OCI-LY1 (cell line): Measurements from ENCODE around the gene CCDC102A.
"Not testable (repeated sequence)": the region's sequence is repeated elsewhere in the genome, so short reads cannot be mapped to it uniquely, and the experiment has no call there.

Experiments
- H2AFZ ChIP-seq: fragments of 200-600 bp; sonication (generic), shearing (Covaris generic); 2 replicates; pipeline ENCODE4 v1.6.0; 2014; ENCODE audit warnings: antibody characterized with exemption, mild to moderate bottlenecking, low read length
- H3F3A ChIP-seq: fragments of 200-600 bp; sonication (generic), shearing (Covaris generic); 2 replicates; pipeline ENCODE4 v1.6.0; 2014; ENCODE audit warnings: mild to moderate bottlenecking, antibody characterized with exemption, low read length, moderate library complexity; ENCODE audit not compliant: insufficient read depth
- H3K27ac ChIP-seq: fragments of 200-600 bp; sonication (generic); 2 replicates; pipeline ENCODE4 v1.5.1; 2014; ENCODE audit warnings: low read length, mixed run types, mild to moderate bottlenecking, low read depth; ENCODE audit not compliant: poor library complexity, severe bottlenecking
- H3K27me3 ChIP-seq: fragments of 200-600 bp; sonication (generic); 2 replicates; pipeline ENCODE4 v1.6.0; 2014; ENCODE audit warnings: antibody characterized with exemption, mild to moderate bottlenecking, low read length, moderate library complexity; ENCODE audit not compliant: insufficient read depth
- H3K36me3 ChIP-seq: fragments of 200-600 bp; sonication (generic); 2 replicates; pipeline ENCODE4 v1.6.1; 2014; ENCODE audit warnings: mild to moderate bottlenecking, antibody characterized with exemption, low read length, moderate library complexity, mixed read lengths; ENCODE audit not compliant: insufficient read depth
- H3K4me1 ChIP-seq: fragments of 200-600 bp; sonication (generic); 2 replicates; pipeline ENCODE4 v1.5.1; 2014; ENCODE audit warnings: mild to moderate bottlenecking, low read length, moderate library complexity; ENCODE audit not compliant: insufficient read depth, severe bottlenecking
- H3K4me2 ChIP-seq: fragments of 200-600 bp; sonication (generic), shearing (Covaris generic); 2 replicates; pipeline ENCODE4 v1.6.1; 2014; ENCODE audit warnings: low read length
- H3K4me3 ChIP-seq: fragments of 200-600 bp; sonication (generic); 2 replicates; pipeline ENCODE4 v1.5.1; 2014; ENCODE audit warnings: low read length, low read depth, mild to moderate bottlenecking, mixed read lengths; ENCODE audit not compliant: poor library complexity, severe bottlenecking
- H3K79me2 ChIP-seq: fragments of 200-600 bp; shearing (Covaris generic); 2 replicates; pipeline ENCODE4 v1.6.1; 2016; ENCODE audit warnings: mixed run types, low read length, mixed read lengths; ENCODE audit not compliant: insufficient read depth
- H3K9ac ChIP-seq: fragments of 200-600 bp; sonication (generic), shearing (Covaris generic); 2 replicates; pipeline ENCODE4 v1.6.1; 2014; ENCODE audit warnings: mild to moderate bottlenecking, low read length, mixed read lengths
- H3K9me2 ChIP-seq: fragments of 200-600 bp; sonication (generic), shearing (Covaris generic); 2 replicates; pipeline ENCODE4 v1.6.1; 2014; ENCODE audit warnings: low read depth, mild to moderate bottlenecking, low read length, mixed read lengths
- H3K9me3 ChIP-seq: fragments of 200-600 bp; shearing (Covaris generic); 2 replicates; pipeline ENCODE4 v1.6.1; 2014; ENCODE audit warnings: low read length, mixed read lengths
- H4K20me1 ChIP-seq: fragments of 200-600 bp; sonication (generic), shearing (Covaris generic); 2 replicates; pipeline ENCODE4 v1.6.0; 2016; ENCODE audit warnings: mild to moderate bottlenecking, low read length; ENCODE audit not compliant: insufficient read depth
- EZH2 ChIP-seq: fragments of 200-600 bp; sonication (generic), shearing (Covaris generic); IDR thresholded peaks from 2 replicates; pipeline ENCODE4 v1.8.0; 2017; ENCODE audit warnings: borderline replicate concordance, mixed run types, mild to moderate bottlenecking, antibody characterized with exemption, low read length, moderate library complexity, mixed read lengths
- TF ChIP-seq, protein P1 (sequence below): fragments of 200-600 bp; sonication (generic), shearing (Covaris generic); IDR thresholded peaks from 2 replicates; pipeline ENCODE4 v1.5.1; 2017; ENCODE audit warnings: mild to moderate bottlenecking, antibody characterized with exemption, low read length, moderate library complexity, mixed read lengths

CCDC102A gene

DNA sequence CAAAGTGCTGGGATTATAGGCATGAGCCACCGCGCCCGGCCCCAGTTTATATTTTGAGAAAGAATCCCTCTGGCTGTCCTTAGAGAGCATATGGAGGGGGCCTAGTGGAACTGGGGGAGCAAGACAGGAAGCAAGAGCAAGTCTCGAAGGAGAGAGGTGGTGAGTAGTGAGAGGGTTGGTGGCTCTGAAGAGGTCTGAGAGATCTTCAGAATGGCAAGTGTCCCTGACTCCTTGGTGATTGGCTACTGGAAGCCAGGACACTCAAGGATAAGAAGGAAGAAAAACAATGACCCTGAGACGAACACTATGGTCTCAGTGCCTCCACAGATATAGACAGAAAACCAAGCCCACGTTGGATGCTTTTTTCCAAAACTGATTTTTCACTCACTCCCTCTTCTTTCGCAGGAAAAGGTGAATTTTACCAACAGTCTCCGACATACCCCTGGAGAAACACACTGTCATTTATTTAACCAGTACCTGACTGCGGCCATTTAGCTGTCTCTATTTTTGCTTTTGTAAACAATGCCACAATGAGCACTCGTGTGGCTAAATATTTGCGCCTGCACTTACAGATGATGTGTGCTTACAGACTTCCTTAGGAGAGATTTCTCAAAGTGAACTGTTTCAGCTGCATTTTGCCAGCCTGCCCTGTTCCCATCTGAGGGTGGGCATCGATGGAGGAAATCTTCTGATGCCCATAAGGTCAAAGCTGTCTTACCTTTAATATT is 34.2 kb downstream of the CCDC102A start:
- H3K27ac ChIP-seq = no peak overlapping the region
- H3K27me3 ChIP-seq = peaks cover 9% of the 10 kb centered on the region; the same call in 1 of the 2 replicates
- TF ChIP-seq, protein P1, sequence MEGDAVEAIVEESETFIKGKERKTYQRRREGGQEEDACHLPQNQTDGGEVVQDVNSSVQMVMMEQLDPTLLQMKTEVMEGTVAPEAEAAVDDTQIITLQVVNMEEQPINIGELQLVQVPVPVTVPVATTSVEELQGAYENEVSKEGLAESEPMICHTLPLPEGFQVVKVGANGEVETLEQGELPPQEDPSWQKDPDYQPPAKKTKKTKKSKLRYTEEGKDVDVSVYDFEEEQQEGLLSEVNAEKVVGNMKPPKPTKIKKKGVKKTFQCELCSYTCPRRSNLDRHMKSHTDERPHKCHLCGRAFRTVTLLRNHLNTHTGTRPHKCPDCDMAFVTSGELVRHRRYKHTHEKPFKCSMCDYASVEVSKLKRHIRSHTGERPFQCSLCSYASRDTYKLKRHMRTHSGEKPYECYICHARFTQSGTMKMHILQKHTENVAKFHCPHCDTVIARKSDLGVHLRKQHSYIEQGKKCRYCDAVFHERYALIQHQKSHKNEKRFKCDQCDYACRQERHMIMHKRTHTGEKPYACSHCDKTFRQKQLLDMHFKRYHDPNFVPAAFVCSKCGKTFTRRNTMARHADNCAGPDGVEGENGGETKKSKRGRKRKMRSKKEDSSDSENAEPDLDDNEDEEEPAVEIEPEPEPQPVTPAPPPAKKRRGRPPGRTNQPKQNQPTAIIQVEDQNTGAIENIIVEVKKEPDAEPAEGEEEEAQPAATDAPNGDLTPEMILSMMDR = no peak
- no peak for TF ChIP-seq EZH2
- no peaks in the 10 kb centered on the region for H3K9me3 ChIP-seq
- H4K20me1 ChIP-seq = no peaks in the 10 kb centered on the region
- H3K9ac ChIP-seq = no peak overlapping the region
- no peaks in the 10 kb centered on the region for H3K36me3 ChIP-seq
- H3K4me3 ChIP-seq = no peak overlapping the region
- no peaks in the 10 kb centered on the region for H3K4me1 ChIP-seq
- H3K79me2 ChIP-seq = no peaks in the 10 kb centered on the region
- no peak overlapping the region for H3K4me2 ChIP-seq
- no peaks in the 10 kb centered on the region for H3K9me2 ChIP-seq
- no peaks in the 10 kb centered on the region for H3F3A ChIP-seq
- no peak overlapping the region for H2AFZ ChIP-seq

DNA sequence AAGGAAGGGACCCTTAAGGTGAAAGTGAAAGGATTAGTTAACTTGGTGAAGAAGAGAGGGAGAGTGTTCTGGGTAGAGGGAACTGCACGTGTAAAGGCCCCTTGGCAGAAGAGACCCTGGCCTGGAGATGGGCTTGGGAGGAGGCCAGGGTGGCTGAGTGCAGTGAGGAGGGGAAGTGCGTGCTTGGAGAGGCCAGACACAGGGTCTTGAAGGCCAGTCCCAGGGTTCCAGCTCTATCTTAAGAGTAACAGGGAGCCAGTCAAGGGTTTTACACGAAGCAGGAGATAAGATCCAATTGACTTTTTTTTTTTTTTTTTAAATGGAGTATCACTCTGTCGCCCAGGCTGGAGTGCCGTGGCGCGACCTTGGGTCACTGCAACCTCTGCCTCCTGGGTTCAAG is 34.9 kb downstream of the CCDC102A start:
- Histone ChIP-seq H2AFZ (no peak overlapping the region), H3K4me2 (no peak overlapping the region), H4K20me1 (no peaks in the 10 kb centered on the region), H3K9me2 (no peaks in the 10 kb centered on the region), H3K9me3 (no peaks in the 10 kb centered on the region), H3K36me3 (no peaks in the 10 kb centered on the region), H3F3A (no peaks in the 10 kb centered on the region), H3K27ac (no peak overlapping the region), H3K27me3 (peaks cover 6% of the 10 kb centered on the region; the same call in 1 of the 2 replicates), H3K79me2 (no peaks in the 10 kb centered on the region), H3K4me1 (no peaks in the 10 kb centered on the region), H3K4me3 (no peak overlapping the region), H3K9ac (no peak overlapping the region)
- TF ChIP-seq, protein P1 = no peak
- no peak for TF ChIP-seq EZH2

DNA sequence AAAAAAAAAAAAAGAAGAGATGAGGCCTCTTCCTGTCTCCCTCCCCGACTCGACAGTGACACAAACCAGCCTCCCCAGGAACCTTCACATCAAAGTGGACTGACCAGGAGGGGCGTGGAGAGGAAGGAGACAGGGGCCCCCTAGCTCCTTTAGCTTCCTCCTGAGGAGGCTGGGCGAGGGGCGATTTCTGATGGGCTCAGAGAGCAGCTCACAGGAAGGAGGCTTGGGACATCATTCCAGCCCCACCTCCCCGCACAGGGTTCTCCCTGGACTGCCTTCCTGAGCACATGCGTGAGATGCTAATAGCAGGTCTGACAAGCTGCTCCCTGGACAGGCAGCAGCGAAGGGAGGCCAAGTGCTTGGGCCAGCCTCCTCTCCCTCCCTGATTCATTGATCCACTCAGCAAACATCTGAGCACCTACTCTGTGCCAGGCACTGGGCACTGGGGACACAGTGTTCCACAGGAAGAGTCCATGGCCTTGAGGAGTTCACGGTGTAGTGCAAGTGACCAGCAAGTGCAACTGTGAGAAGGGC is 35.7 kb downstream of the CCDC102A start:
- TF ChIP-seq, protein P1 = no peak
- TF ChIP-seq EZH2 = no peak
- Histone ChIP-seq H3F3A (no peaks in the 10 kb centered on the region), H3K4me2 (no peak overlapping the region), H3K9me3 (no peaks in the 10 kb centered on the region), H3K36me3 (no peaks in the 10 kb centered on the region), H3K9ac (no peak overlapping the region), H4K20me1 (no peaks in the 10 kb centered on the region), H3K9me2 (no peaks in the 10 kb centered on the region), H3K4me3 (no peak overlapping the region), H3K4me1 (no peaks in the 10 kb centered on the region), H3K79me2 (no peaks in the 10 kb centered on the region), H3K27me3 (0 out of 2 replicates have a peak, but pooled peaks cover 6% of the 10 kb centered on the region), H3K27ac (no peak overlapping the region), H2AFZ (no peak overlapping the region)

DNA sequence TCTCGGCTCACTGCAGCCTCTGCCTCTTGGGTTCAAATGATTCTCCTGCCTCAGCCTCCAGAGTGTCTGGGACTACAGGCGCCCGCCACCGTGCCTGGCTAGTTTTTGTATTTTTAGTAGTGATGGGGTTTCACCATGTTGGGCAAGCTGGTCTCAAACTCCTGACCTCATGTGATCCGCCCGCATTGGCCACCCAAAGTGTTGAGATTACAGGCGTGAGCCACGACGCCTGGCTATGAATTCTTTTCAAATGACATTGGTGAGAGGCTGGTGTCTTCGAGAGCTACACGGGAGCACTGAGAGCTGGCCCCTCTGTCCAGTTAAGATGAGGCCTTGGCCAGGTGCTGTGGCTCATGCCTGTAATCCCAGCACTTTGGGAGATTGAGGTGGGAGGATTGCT is 36.4 kb downstream of the CCDC102A start:
- not testable (repeated sequence) for H3K9me3 ChIP-seq, H3K4me3 ChIP-seq, H3K36me3 ChIP-seq, H2AFZ ChIP-seq, H3K9ac ChIP-seq, H3K27me3 ChIP-seq, H4K20me1 ChIP-seq, H3K9me2 ChIP-seq, H3K4me1 ChIP-seq, H3F3A ChIP-seq, H3K4me2 ChIP-seq, H3K27ac ChIP-seq, H3K79me2 ChIP-seq
